ENCODE measurements around the gene SLC37A1. TPM values are rescaled to one million over a fixed set of nuclear protein-coding genes. Genes with fewer than 3 reads are reported as not detected.

Gene SLC37A1
- total and polyA plus RNA-seq, 4 donors = 2.0 to 7.2 (median 4.3) TPM

DNA sequence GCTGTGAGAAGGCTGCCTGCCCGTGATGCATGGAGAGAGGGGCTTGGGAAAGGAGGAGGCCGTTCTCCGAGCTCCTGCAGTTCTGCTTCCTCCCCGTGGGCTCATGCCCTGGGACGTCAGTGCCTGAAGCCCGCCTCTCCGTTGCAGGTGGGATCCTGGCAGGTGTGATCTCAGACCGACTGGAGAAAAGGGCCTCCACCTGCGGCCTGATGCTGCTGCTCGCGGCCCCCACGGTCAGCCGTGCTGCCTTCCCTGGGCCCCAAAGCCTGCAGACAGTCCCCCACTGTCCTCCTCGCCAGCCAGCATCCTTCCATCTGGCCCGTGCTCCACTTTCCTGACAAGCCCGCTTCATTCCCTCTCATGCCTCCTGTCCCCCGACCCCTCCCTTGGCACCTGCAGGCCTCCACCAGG is 50.9 kb downstream of the SLC37A1 start:
- no peak overlapping the region for H3K4me3 ChIP-seq (ENCODE audit: low read depth in 1 of 3, low read length in 3 of 3)
- H3K9ac ChIP-seq (ENCODE audit: low read depth in 1 of 2, low read length in 2 of 2) = no peak overlapping the region
- H3K27me3 ChIP-seq (ENCODE audit: control insufficient read depth in 4 of 4, insufficient read depth in 4 of 4, low read length in 3 of 4) = no peaks in the 10 kb centered on the region
- TF ChIP-seq, protein P1, sequence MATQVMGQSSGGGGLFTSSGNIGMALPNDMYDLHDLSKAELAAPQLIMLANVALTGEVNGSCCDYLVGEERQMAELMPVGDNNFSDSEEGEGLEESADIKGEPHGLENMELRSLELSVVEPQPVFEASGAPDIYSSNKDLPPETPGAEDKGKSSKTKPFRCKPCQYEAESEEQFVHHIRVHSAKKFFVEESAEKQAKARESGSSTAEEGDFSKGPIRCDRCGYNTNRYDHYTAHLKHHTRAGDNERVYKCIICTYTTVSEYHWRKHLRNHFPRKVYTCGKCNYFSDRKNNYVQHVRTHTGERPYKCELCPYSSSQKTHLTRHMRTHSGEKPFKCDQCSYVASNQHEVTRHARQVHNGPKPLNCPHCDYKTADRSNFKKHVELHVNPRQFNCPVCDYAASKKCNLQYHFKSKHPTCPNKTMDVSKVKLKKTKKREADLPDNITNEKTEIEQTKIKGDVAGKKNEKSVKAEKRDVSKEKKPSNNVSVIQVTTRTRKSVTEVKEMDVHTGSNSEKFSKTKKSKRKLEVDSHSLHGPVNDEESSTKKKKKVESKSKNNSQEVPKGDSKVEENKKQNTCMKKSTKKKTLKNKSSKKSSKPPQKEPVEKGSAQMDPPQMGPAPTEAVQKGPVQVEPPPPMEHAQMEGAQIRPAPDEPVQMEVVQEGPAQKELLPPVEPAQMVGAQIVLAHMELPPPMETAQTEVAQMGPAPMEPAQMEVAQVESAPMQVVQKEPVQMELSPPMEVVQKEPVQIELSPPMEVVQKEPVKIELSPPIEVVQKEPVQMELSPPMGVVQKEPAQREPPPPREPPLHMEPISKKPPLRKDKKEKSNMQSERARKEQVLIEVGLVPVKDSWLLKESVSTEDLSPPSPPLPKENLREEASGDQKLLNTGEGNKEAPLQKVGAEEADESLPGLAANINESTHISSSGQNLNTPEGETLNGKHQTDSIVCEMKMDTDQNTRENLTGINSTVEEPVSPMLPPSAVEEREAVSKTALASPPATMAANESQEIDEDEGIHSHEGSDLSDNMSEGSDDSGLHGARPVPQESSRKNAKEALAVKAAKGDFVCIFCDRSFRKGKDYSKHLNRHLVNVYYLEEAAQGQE (IDR thresholded peaks at IDR 0.05) = no peak
- no peak for TF ChIP-seq SP1 (IDR thresholded peaks at IDR 0.05)
- TF ChIP-seq JUND (IDR thresholded peaks at IDR 0.05) = no peak
- WGBS = 95% methylated on average over 17 of the region's 17 CpGs
- H3K4me1 ChIP-seq (ENCODE audit: control insufficient read depth in 4 of 4, insufficient read depth in 4 of 4, low read length in 3 of 4) = no peaks in the 10 kb centered on the region
- DNase-seq (ENCODE audit: low spot score) = no peak
- no peak overlapping the region for H3K27ac ChIP-seq (ENCODE audit: low read depth in 1 of 2, low read length in 2 of 2)
- no peaks in the 10 kb centered on the region for H3K9me3 ChIP-seq (ENCODE audit: control insufficient read depth in 4 of 4, low read length in 3 of 4)
- H3K36me3 ChIP-seq (ENCODE audit: control insufficient read depth in 4 of 4, insufficient read depth in 3 of 4, low read depth in 1 of 4, low read length in 3 of 4) = peaks cover 7 to 16% (median 10%) of the 10 kb centered on the region in 4 donors

DNA sequence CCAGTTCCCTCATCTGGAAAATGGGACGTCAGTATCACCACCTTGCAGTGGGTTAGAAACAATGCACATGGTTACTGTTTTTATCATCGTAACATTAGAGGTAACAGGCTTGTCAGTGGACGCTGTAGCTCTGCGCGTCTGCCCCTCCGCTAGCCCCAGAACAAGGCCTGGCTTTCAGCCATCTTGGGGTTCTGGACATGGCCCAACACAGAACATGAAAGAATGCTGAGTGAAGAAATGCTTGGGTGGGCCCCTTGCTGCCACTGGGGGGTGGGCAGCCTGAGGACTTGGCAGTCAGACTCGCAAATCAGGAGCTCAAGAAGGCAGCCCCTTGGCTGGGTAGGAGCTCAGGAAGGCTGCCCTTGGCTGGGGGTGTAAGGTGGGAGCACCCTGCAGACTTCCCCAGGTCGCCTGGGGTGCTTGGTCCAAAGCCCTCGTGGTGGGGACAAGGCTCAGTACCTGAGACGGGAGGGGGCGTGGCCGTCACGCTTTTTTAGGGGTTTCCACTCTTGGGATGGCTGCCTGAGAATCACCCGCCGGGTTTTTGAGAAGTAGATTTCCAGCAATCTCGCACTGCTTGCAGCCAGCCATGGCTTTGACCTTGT is 51.7 kb downstream of the SLC37A1 start:
- 95% methylated on average over 16 of the region's 16 CpGs for WGBS
- Histone ChIP-seq H3K27ac (ENCODE audit: low read depth in 1 of 2, low read length in 2 of 2) (no peak overlapping the region), H3K36me3 (ENCODE audit: control insufficient read depth in 4 of 4, insufficient read depth in 3 of 4, low read depth in 1 of 4, low read length in 3 of 4) (peaks cover 6 to 13% (median 10%) of the 10 kb centered on the region in 4 donors), H3K9me3 (ENCODE audit: control insufficient read depth in 4 of 4, low read length in 3 of 4) (no peaks in the 10 kb centered on the region), H3K4me3 (ENCODE audit: low read depth in 1 of 3, low read length in 3 of 3) (no peak overlapping the region), H3K9ac (ENCODE audit: low read depth in 1 of 2, low read length in 2 of 2) (no peak overlapping the region), H3K27me3 (ENCODE audit: control insufficient read depth in 4 of 4, insufficient read depth in 4 of 4, low read length in 3 of 4) (no peaks in the 10 kb centered on the region), H3K4me1 (ENCODE audit: control insufficient read depth in 4 of 4, insufficient read depth in 4 of 4, low read length in 3 of 4) (no peaks in the 10 kb centered on the region)
- TF ChIP-seq FOXA2 (IDR thresholded peaks at IDR 0.05) (no peak), HNF4G (IDR thresholded peaks at IDR 0.05) (no peak), EGR1 (IDR thresholded peaks at IDR 0.05; ENCODE audit: low read depth in 2 of 2) (no peak), JUND (IDR thresholded peaks at IDR 0.05) (no peak), RXRA (IDR thresholded peaks at IDR 0.05) (no peak), YY1 (IDR thresholded peaks at IDR 0.05) (no peak), HNF4A (conservative IDR thresholded peaks at IDR 0.05) (no peak), GABPA (IDR thresholded peaks at IDR 0.05 in 1 of 2, conservative IDR thresholded peaks at IDR 0.05 in 1 of 2) (no peak), FOXA1 (IDR thresholded peaks at IDR 0.05) (no peak), SP1 (IDR thresholded peaks at IDR 0.05) (no peak), NR2F2 (IDR thresholded peaks at IDR 0.05) (no peak)
- TF ChIP-seq, protein P2, sequence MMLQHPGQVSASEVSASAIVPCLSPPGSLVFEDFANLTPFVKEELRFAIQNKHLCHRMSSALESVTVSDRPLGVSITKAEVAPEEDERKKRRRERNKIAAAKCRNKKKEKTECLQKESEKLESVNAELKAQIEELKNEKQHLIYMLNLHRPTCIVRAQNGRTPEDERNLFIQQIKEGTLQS (IDR thresholded peaks at IDR 0.05) = no peak
- TF ChIP-seq, protein P3, sequence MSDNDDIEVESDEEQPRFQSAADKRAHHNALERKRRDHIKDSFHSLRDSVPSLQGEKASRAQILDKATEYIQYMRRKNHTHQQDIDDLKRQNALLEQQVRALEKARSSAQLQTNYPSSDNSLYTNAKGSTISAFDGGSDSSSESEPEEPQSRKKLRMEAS (IDR thresholded peaks at IDR 0.05) = no peak
- TF ChIP-seq, protein P4, sequence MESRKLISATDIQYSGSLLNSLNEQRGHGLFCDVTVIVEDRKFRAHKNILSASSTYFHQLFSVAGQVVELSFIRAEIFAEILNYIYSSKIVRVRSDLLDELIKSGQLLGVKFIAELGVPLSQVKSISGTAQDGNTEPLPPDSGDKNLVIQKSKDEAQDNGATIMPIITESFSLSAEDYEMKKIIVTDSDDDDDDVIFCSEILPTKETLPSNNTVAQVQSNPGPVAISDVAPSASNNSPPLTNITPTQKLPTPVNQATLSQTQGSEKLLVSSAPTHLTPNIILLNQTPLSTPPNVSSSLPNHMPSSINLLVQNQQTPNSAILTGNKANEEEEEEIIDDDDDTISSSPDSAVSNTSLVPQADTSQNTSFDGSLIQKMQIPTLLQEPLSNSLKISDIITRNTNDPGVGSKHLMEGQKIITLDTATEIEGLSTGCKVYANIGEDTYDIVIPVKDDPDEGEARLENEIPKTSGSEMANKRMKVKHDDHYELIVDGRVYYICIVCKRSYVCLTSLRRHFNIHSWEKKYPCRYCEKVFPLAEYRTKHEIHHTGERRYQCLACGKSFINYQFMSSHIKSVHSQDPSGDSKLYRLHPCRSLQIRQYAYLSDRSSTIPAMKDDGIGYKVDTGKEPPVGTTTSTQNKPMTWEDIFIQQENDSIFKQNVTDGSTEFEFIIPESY (IDR thresholded peaks at IDR 0.05) = no peak
- TF ChIP-seq, protein P5, sequence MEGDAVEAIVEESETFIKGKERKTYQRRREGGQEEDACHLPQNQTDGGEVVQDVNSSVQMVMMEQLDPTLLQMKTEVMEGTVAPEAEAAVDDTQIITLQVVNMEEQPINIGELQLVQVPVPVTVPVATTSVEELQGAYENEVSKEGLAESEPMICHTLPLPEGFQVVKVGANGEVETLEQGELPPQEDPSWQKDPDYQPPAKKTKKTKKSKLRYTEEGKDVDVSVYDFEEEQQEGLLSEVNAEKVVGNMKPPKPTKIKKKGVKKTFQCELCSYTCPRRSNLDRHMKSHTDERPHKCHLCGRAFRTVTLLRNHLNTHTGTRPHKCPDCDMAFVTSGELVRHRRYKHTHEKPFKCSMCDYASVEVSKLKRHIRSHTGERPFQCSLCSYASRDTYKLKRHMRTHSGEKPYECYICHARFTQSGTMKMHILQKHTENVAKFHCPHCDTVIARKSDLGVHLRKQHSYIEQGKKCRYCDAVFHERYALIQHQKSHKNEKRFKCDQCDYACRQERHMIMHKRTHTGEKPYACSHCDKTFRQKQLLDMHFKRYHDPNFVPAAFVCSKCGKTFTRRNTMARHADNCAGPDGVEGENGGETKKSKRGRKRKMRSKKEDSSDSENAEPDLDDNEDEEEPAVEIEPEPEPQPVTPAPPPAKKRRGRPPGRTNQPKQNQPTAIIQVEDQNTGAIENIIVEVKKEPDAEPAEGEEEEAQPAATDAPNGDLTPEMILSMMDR (IDR thresholded peaks at IDR 0.05; ENCODE audit: low read depth, low read length, missing input control) = no peak
- DNase-seq (ENCODE audit: low spot score) = no peak

Data from liver (tissue), 9 donors.